Tibial nerve (tissue), 3 donors: ENCODE measurements around the gene ZNF385C.

Source experiments
- CTCF ChIP-seq, 5 experiments: fragments of 200-600 bp in 3 of 5; fragments of 450-650 bp in 2 of 5; sonication (generic) in 3 of 5; IDR thresholded peaks; one replicate each; pipeline ENCODE4 v1.5.1; 2016 to 2019; ENCODE audit warnings: antibody characterized with exemption in 5 of 5, mild to moderate bottlenecking in 3 of 5, moderate library complexity in 2 of 5
- POLR2A ChIP-seq, 2 donors: fragments of 450-650 bp; IDR thresholded peaks; one replicate each; pipeline ENCODE4 v1.6.1; 2017; ENCODE audit warnings: antibody characterized with exemption in 2 of 2, mild to moderate bottlenecking in 2 of 2, moderate library complexity in 2 of 2

DNA sequence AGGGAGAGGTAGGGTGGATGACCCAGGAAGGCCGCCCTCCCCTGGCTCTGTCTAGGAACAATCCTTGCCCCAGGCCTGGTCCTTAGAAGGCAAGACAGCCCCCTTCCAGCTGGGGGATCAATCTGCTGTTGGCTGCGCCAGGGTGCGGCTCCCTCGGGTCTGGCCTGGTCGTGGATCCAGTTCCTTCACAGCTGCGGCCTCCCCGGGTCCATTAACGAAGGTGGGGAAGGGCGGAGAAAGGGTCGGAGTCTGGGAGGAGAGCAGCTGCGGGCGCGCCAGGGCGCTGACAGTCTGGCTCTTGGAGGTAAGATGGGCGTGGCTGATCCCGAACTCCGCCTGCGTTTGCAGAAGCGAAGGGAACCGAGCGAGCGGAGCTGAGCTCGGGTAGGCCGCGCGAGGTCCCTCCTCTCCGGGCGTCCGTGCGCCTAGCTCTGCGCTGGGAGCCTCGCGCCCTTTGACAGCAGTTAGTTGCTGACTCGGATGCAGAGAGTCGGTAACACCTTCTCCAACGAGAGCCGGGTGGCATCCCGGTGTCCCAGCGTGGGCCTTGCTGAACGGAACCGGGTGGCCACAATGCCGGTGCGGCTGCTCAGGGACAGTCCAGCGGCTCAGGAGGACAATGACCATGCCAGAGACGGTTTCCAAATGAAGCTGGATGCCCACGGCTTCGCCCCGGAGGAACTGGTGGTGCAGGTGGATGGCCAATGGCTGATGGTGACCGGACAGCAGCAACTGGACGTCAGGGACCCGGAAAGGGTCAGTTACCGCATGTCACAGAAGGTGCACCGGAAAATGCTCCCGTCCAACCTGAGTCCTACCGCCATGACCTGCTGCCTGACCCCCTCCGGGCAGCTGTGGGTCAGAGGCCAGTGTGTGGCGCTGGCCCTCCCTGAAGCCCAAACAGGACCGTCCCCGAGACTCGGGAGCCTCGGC is 24.4 kb upstream of the ZNF385C start, which contains the start of gene HSPB9:
- TF ChIP-seq CTCF (IDR thresholded peaks at IDR 0.05) (no peak), POLR2A (IDR thresholded peaks at IDR 0.05) (no peak)
